Activated naive CD4-positive, alpha-beta T cell treated with anti-CD3 and anti-CD28 coated beads for 36 hours (primary cell): ENCODE results near the gene MUC20. TPM values are rescaled to one million over a fixed set of nuclear protein-coding genes. Genes with fewer than 3 reads are reported as not detected.

Experiments used
- CTCF ChIA-PET: fragments of 350-600 bp; sonication (Branson Sonifier 250); formaldehyde crosslinking; loops from one replicate; lab custom pipeline; 2021; ENCODE audit warnings: antibody characterized with exemption; lab: Charles Lee
- DNase-seq: peaks from one replicate; pipeline ENCODE4 v3.0.0-alpha.2; 2020
- H3K27ac Mint-ChIP-seq: one replicate; pipeline ENCODE4 v1.8.0; 2021; ENCODE audit warnings: mild to moderate bottlenecking, mixed read lengths
- H3K27me3 Mint-ChIP-seq: one replicate; pipeline ENCODE4 v1.8.0; 2021; ENCODE audit warnings: low read depth, mixed read lengths
- H3K36me3 Mint-ChIP-seq: one replicate; pipeline ENCODE4 v1.8.0; 2021; ENCODE audit warnings: low read depth, mixed read lengths
- H3K4me1 Mint-ChIP-seq: one replicate; pipeline ENCODE4 v1.8.0; 2021; ENCODE audit warnings: low read depth, mixed read lengths
- H3K4me3 Mint-ChIP-seq: one replicate; pipeline ENCODE4 v1.8.0; 2021; ENCODE audit warnings: mild to moderate bottlenecking, moderate library complexity, mixed read lengths
- H3K9me3 Mint-ChIP-seq: one replicate; pipeline ENCODE4 v1.8.0; 2021; ENCODE audit warnings: mixed read lengths
- intact Hi-C: fragments of 100-400 bp; cut with micrococcal nuclease; formaldehyde crosslinking; loops from one replicate; pipeline ENCODE4 v1.15.1; 2023
- total RNA-seq, 2 experiments: library from RNA; stranded (reverse); gene quantifications; one replicate each; pipeline ENCODE4 v1.2.3, GENCODE V29; 2021

Gene MUC20
- total RNA-seq, 2 experiments from 2014 or later: 0.43 to 0.84 TPM

GRCh38 chr3:195751560-195751959 lies 30.8 kb downstream of the MUC20 start:
- Mint-ChIP-seq H3K27ac (no peak overlapping the region), H3K27me3 (no peaks in the 10 kb centered on the region), H3K4me1 (peaks cover 13% of the 10 kb centered on the region), H3K9me3 (no peaks in the 10 kb centered on the region), H3K36me3 (no peaks in the 10 kb centered on the region), H3K4me3 (no peak overlapping the region)
- no peak for DNase-seq
- intact Hi-C loops: no loop called here
- CTCF ChIA-PET: no interaction called here

DNA sequence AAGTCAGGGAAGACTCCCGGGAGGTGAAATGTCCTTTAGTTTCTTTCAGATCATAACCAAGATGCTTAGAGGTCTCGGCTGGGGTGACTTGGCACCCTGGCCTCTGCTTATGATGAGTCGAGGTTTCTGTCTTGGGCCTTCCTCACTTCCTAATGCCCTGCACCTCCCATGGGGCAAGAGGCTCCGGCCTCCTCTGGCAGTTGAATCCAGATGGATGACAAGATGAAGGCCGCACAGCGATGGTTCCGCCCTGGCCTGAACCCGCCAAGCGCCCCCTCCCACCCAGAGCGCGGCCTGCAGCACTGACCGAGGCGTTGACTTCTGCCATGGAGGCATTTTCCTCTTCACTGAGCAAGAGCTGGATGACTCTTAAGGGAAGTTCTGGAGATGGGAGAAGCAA lies 31.3 kb downstream of the MUC20 start:
- Mint-ChIP-seq H3K4me1 (peaks cover 13% of the 10 kb centered on the region), H3K27me3 (no peaks in the 10 kb centered on the region), H3K27ac (no peak overlapping the region), H3K36me3 (no peaks in the 10 kb centered on the region), H3K4me3 (no peak overlapping the region), H3K9me3 (no peaks in the 10 kb centered on the region)
- intact Hi-C loops: no loop called here
- no peak for DNase-seq
- CTCF ChIA-PET: no interaction called here

- CTCF ChIA-PET: no interaction called here
- peaks cover 11% of the 10 kb centered on the region for H3K4me1 Mint-ChIP-seq
- H3K36me3 Mint-ChIP-seq: no peaks in the 10 kb centered on the region
- H3K4me3 Mint-ChIP-seq: no peak overlapping the region
- DNase-seq: no peak
- no peak overlapping the region for H3K27ac Mint-ChIP-seq
- no peaks in the 10 kb centered on the region for H3K9me3 Mint-ChIP-seq
- intact Hi-C loops: no loop called here
- H3K27me3 Mint-ChIP-seq: peaks cover under 1% of the 10 kb centered on the region
Observed at GRCh38 chr3:195752546-195753331, 32.0 kb downstream of the MUC20 start.

DNA sequence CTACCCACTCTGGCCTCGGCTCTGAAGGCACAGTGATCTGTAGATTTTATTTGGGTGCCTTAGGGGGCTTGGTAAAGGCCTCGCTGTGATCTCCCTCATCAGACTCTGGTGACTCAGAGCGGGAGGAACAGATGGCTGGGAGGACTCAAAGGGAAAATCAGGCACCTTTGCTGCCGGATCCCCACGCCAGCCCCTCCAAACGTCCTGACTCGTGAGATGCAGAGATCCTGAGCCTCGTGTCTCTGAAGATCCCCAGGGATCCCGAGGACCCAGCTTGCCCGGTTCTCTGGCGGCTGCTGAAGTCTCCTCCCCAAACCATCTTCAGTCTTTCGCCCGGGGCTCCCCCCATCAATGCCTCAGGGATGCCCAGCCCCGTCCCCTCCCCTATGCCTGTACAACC lies 32.8 kb downstream of the MUC20 start:
- peak overlapping the region; percentile 18 for H3K27ac Mint-ChIP-seq
- no peaks in the 10 kb centered on the region for H3K9me3 Mint-ChIP-seq
- intact Hi-C loops: no loop called here
- peaks cover 3% of the 10 kb centered on the region for H3K27me3 Mint-ChIP-seq
- no peak for DNase-seq
- H3K4me1 Mint-ChIP-seq: peaks cover 9% of the 10 kb centered on the region
- CTCF ChIA-PET: no interaction called here
- no peaks in the 10 kb centered on the region for H3K36me3 Mint-ChIP-seq
- H3K4me3 Mint-ChIP-seq: no peak overlapping the region

DNA sequence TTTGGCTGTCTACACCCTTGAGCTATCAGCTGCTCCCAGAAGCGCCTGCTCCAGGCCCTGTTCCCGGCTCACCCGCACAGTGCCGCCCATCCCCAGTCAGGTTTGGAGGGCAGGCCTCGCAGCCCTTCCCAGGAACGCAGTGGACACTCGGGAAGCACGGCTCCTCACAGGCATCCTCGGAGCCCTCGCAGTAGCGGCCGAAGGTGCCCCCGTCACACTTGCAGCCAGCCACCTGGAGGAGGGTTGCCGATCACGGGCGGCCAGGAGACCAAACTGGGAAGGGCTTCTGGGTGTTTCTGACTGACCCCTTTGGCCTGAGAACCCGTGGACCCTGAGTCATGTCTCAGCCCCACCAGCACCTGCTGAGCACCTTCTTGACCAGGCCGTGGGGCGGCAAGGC lies 33.4 kb downstream of the MUC20 start:
- Mint-ChIP-seq H3K27me3 (peaks cover 8% of the 10 kb centered on the region), H3K9me3 (no peaks in the 10 kb centered on the region), H3K27ac (peak overlapping the region; percentile 18), H3K4me1 (peaks cover 5% of the 10 kb centered on the region), H3K4me3 (no peak overlapping the region), H3K36me3 (no peaks in the 10 kb centered on the region)
- no peak for DNase-seq
- CTCF ChIA-PET: no interaction called here
- intact Hi-C loops: no loop called here

DNA sequence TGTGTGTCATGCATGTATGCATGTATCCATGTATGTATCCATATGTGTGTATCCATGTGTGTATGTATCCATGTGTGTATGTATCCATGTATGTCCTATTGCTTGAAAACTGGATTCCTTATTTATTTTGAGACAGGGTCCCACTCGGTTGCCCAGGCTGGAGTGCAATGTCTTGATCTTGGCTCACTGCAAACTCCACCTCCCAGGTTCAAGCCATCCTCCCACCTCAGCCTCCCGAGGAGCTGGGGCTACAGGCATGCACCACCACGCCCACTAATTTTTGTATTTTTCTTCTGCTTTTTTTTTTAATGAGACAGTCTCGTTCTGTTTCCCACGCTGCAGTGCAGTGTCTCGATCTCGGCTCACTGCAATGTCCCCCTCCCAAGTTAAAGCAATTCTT lies 34.1 kb downstream of the MUC20 start:
- DNase-seq: no peak
- CTCF ChIA-PET: interaction anchor here (2.0 kb wide), 1 partner anchor 96 kb away, joined by 10 read pairs; no protein-coding TSS in a partner anchor
- Mint-ChIP-seq H3K27ac (no peak overlapping the region), H3K36me3 (no peaks in the 10 kb centered on the region), H3K4me3 (no peak overlapping the region), H3K9me3 (no peaks in the 10 kb centered on the region), H3K27me3 (peaks cover 13% of the 10 kb centered on the region), H3K4me1 (peaks cover 5% of the 10 kb centered on the region)
- intact Hi-C loops: no loop called here

DNA sequence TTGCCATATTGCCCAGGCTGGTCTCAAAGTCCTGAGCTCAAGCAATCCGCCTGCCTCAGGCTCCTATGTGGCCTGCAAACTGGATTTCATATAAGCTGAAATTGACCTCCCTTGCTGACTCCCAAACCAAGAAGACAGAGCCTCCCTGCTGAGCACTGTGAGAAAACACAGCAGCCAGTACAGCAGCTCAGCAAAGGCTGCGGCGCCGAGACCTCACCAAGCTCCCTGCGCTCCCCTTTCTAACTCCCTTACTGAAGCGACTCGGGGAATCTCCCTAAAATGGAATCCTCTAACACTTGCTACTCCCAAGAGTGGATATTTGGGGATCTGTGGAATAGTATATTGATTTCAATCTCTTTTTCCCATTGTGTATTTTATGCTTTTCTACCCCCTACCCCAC lies 34.6 kb downstream of the MUC20 start:
- no peaks in the 10 kb centered on the region for H3K36me3 Mint-ChIP-seq
- H3K4me1 Mint-ChIP-seq: peaks cover 5% of the 10 kb centered on the region
- H3K9me3 Mint-ChIP-seq: no peaks in the 10 kb centered on the region
- no peak overlapping the region for H3K4me3 Mint-ChIP-seq
- CTCF ChIA-PET: interaction anchor here (2.0 kb wide), 1 partner anchor 96 kb away, joined by 10 read pairs; no protein-coding TSS in a partner anchor
- intact Hi-C loops: no loop called here
- DNase-seq: no peak
- peaks cover 18% of the 10 kb centered on the region for H3K27me3 Mint-ChIP-seq
- no peak overlapping the region for H3K27ac Mint-ChIP-seq

DNA sequence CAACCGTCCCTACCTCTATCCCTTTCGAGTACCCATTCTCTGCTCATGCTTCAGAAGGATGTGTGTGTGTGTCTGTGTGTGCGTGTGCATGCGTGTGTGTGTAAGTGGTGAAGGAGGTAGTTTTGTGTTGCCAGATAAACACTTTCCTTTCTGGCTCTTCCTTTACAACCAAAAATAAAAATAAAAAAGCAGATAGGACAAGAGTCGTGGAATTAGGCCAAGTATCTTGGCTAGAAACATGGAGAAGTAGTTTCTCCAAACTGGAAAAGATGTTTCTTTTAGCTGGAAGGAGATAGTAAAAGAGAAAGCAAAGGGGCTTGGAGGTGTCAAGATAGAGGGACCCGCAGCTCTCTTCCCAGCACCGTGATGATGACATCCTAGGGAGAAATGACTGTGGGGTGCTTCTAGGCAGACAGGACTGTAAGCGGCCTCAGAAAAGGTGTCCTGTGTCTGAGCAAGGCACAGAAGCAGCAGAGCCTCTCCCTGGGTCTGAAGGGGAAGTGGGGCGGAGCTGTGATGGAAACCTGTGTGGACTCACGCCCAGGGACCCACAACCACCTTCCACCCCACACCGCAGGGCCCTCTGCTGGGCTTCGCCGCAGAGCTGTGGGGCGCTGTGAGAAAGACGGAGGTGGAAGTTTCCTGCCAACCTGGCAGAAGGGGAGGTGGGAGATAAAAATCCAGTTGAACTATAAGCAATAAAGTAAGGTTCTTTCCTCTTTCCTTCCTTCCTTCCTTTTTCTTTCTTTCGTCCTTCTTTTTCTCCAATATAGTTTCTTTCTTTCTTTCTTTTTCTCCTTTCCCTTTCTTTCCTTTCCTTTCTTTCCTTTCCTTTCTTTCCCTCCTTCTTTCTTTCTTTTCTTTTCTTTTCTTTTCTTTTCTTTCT lies 35.3 kb downstream of the MUC20 start:
- Mint-ChIP-seq H3K9me3 (no peaks in the 10 kb centered on the region), H3K27me3 (peaks cover 24% of the 10 kb centered on the region), H3K36me3 (no peaks in the 10 kb centered on the region), H3K27ac (no peak overlapping the region), H3K4me3 (no peak overlapping the region), H3K4me1 (peaks cover 5% of the 10 kb centered on the region)
- peak; percentile 42 for DNase-seq
- intact Hi-C loops: no loop called here
- CTCF ChIA-PET: interaction anchor here (2.0 kb wide), 1 partner anchor 95 kb away, joined by 10 read pairs; no protein-coding TSS in a partner anchor

DNA sequence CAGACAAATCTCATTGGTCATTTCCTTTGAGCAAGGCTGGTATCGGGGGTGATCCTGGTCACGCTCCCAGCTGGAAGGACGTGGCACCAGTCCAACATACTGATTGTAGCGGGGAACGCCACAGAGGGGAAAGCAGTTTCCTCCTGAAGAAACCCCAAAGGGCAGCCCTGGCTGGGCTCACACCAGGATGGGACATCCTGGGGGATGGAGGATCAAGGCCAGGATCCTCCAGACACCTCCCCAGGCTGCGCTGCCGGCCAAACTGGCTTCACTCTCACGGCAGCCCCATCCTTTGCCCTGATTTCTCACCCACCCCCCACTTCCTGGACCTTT lies 36.6 kb downstream of the MUC20 start:
- Mint-ChIP-seq H3K4me3 (no peak overlapping the region), H3K36me3 (no peaks in the 10 kb centered on the region), H3K27ac (no peak overlapping the region), H3K9me3 (no peaks in the 10 kb centered on the region), H3K4me1 (peaks cover 5% of the 10 kb centered on the region), H3K27me3 (peaks cover 27% of the 10 kb centered on the region)
- CTCF ChIA-PET: no interaction called here
- intact Hi-C loops: no loop called here
- no peak for DNase-seq

- CTCF ChIA-PET: no interaction called here
- Mint-ChIP-seq H3K36me3 (no peaks in the 10 kb centered on the region), H3K9me3 (no peaks in the 10 kb centered on the region), H3K4me3 (no peak overlapping the region), H3K4me1 (peaks cover 5% of the 10 kb centered on the region), H3K27me3 (peaks cover 27% of the 10 kb centered on the region), H3K27ac (no peak overlapping the region)
- DNase-seq: no peak
- intact Hi-C loops: no loop called here
Observed at GRCh38 chr3:195757827-195758226, 37.0 kb downstream of the MUC20 start.

DNA sequence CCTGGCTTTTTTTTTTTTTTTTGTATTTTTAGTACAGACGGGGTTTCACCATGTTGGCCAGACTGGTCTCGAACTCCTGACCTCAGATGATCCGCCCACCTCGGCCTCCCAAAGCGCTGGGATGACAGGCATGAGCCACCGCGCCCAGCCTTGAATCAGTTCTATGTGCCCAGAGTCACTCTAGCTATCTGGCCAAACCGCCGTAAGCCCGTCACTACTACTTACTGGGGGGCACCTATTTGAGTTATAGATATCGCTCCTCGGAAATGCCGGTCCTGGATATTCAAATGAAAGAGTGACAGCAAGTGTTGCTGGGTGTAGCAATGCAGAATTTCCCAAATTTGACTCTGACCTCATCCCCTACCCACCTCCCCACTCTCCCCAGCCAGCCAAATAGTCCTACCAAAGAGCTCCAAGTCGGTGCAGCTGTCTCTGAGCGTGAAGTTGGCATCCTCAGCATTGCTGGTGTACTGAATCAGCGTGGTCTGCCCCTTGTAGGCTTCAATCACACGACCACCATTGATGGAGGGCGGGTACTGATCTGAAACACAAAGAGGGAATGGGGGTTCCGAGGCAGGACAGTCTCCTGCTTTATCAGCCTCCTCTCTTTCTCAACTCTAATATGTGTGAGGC lies 38.1 kb downstream of the MUC20 start:
- Mint-ChIP-seq H3K27ac (no peak overlapping the region), H3K27me3 (peaks cover 35% of the 10 kb centered on the region), H3K9me3 (no peaks in the 10 kb centered on the region), H3K36me3 (no peaks in the 10 kb centered on the region), H3K4me1 (peaks cover 5% of the 10 kb centered on the region), H3K4me3 (no peak overlapping the region)
- no peak for DNase-seq
- CTCF ChIA-PET: no interaction called here
- intact Hi-C loops: no loop called here

GRCh38 chr3:195760345-195761122 lies 39.8 kb downstream of the MUC20 start:
- H3K4me3 Mint-ChIP-seq: no peak overlapping the region
- peaks cover 42% of the 10 kb centered on the region for H3K27me3 Mint-ChIP-seq
- H3K27ac Mint-ChIP-seq: no peak overlapping the region
- no peaks in the 10 kb centered on the region for H3K36me3 Mint-ChIP-seq
- CTCF ChIA-PET: interaction anchor here (0.7 kb wide), 2 partner anchors 42 to 94 kb away, joined by 3 read pairs; no protein-coding TSS in a partner anchor
- intact Hi-C loops: no loop called here
- no peak for DNase-seq
- no peaks in the 10 kb centered on the region for H3K9me3 Mint-ChIP-seq
- peaks cover 5% of the 10 kb centered on the region for H3K4me1 Mint-ChIP-seq
